ENCODE measurements around the gene DPEP2NB.
A peak's percentile ranks its signal among the peaks of the same experiment; 100 is the strongest.
"Not testable (repeated sequence)": the region's sequence is repeated elsewhere in the genome, so short reads cannot be mapped to it uniquely, and the experiment has no call there.

DPEP2NB gene

GRCh38 chr16:68015681-68016080 lies at the start of gene DPEP2NB:
DPEP2NB (minus strand) TSS chr16:68015911; CDS start chr16:68015770, 141 bp downstream.
- DNase-seq, result no peak

GRCh38 chr16:68064791-68065365 lies 49.2 kb upstream of the DPEP2NB start:
- peak; percentile 81 for DNase-seq

- DNase-seq, result peak; percentile 51
Observed at GRCh38 chr16:68062910-68063393, 47.2 kb upstream of the DPEP2NB start.

GRCh38 chr16:68061396-68061795 lies 45.7 kb upstream of the DPEP2NB start:
- DNase-seq, result no peak

GRCh38 chr16:68059804-68060203 lies 44.1 kb upstream of the DPEP2NB start:
- DNase-seq, result no peak

- DNase-seq, result no peak
Observed at GRCh38 chr16:68055395-68055794, 39.7 kb upstream of the DPEP2NB start.

- no peak for DNase-seq
Observed at GRCh38 chr16:68049449-68049848, 33.7 kb upstream of the DPEP2NB start.

GRCh38 chr16:68047987-68048386 lies 32.3 kb upstream of the DPEP2NB start:
- no peak for DNase-seq

GRCh38 chr16:68046106-68046505 lies 30.4 kb upstream of the DPEP2NB start:
- DNase-seq, result no peak

GRCh38 chr16:68041783-68042182 lies 26.1 kb upstream of the DPEP2NB start:
- DNase-seq, result no peak

GRCh38 chr16:68040506-68041288 lies 25.0 kb upstream of the DPEP2NB start:
- peak; percentile 97 for DNase-seq

GRCh38 chr16:68037841-68038597 lies 22.3 kb upstream of the DPEP2NB start:
- no peak for DNase-seq

- no peak for DNase-seq
Observed at GRCh38 chr16:68035227-68035626, 19.5 kb upstream of the DPEP2NB start.

GRCh38 chr16:68033101-68033500 lies 17.4 kb upstream of the DPEP2NB start:
- DNase-seq, result no peak

- DNase-seq, result no peak
Observed at GRCh38 chr16:68031951-68032350, 16.2 kb upstream of the DPEP2NB start.

- not testable (repeated sequence) for DNase-seq
Observed at GRCh38 chr16:68030108-68030507, 14.4 kb upstream of the DPEP2NB start.

- no peak for DNase-seq
Observed at GRCh38 chr16:68028996-68029395, 13.3 kb upstream of the DPEP2NB start.

GRCh38 chr16:68022728-68023537 lies 7.2 kb upstream of the DPEP2NB start, which contains the start of the genes DDX28 and DUS2:
DDX28 (minus strand) TSS chr16:68023232; CDS start chr16:68023202, 30 bp downstream.
DUS2 (plus strand) TSS chr16:68023284; CDS start chr16:68038024, 14,740 bp downstream.
- DNase-seq, result peak; percentile 99

- DNase-seq, result no peak
Observed at GRCh38 chr16:68022278-68022727, 6.6 kb upstream of the DPEP2NB start.

- no peak for DNase-seq
Observed at GRCh38 chr16:68021490-68021889, 5.8 kb upstream of the DPEP2NB start.

GRCh38 chr16:68019167-68019680 lies 3.5 kb upstream of the DPEP2NB start:
- DNase-seq, result no peak

- no peak for DNase-seq
Observed at GRCh38 chr16:68013440-68013839, 2.3 kb downstream of the DPEP2NB start.

Measured in activated CD8-positive, alpha-beta memory T cell treated with anti-CD3 and anti-CD28 coated beads, Interleukin-2, amount 50 U/mL, for 48 hours (primary cell).